NCI-H1092 (cell line): ENCODE data around the gene STMP1.
"Not testable (repeated sequence)": the region's sequence is repeated elsewhere in the genome, so short reads cannot be mapped to it uniquely, and the experiment has no call there.

Source experiments
- DNase-seq: peaks from one replicate; lab custom pipeline; 2025; lab: John Stamatoyannopoulos, UW

Gene STMP1

DNA sequence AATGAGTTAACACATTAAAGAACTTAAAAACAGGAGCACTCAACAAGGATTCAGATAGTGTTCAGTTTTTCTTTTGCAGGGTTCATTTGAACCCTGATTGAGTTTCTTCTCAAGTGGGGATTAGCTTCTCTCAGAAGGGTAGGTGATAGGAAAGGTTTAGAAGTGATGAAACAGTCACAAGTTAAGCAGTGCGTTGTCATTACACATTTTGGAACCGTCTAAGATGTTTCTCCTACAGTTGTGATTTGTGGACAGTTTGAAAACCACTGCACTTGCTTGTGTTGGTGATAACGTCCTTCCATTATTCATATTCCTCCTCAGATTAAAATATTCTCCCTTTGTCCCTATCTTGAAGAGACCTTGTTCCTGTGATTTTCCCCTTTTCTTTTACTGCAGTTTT lies 2.7 kb downstream of the STMP1 start:
- DNase-seq, result no peak

DNA sequence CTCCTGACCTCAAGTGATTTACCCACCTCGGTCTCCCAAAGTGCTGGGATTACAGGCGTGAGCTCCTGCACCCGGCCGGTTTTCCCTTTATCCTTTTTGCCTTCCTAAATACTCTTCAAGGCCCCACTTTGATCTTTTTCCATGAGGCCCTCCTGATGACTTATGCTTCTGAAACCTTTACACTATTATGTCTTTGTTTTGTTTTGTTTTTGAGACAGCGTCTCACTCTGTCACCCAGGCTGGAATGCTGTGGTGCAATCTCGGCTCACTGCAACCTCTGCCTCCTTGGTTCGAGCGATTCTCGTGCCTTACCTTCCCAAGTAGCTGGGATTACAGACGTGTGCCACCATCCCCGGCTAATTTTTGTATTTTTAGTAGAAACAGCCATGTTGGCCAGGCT lies 3.8 kb downstream of the STMP1 start:
- no peak for DNase-seq

DNA sequence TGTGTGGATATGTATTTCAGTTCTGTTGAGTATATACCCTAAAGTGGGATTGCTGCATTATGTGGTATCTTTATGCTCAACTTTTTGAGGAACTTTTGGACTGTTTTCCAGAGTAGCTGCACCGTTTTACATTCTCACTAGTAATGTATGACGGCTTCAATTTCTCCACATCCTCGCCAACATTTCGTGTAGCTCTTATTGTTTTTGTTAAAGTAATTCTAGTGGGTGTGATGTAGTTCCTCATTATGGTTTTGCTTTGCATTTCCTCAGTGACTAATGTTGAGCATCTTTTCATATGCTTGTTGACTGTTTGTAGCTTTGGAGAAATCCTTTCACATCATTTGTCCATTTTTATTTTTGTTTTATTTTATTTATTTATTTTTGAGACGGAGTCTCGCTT lies 4.5 kb downstream of the STMP1 start:
- no peak for DNase-seq

DNA sequence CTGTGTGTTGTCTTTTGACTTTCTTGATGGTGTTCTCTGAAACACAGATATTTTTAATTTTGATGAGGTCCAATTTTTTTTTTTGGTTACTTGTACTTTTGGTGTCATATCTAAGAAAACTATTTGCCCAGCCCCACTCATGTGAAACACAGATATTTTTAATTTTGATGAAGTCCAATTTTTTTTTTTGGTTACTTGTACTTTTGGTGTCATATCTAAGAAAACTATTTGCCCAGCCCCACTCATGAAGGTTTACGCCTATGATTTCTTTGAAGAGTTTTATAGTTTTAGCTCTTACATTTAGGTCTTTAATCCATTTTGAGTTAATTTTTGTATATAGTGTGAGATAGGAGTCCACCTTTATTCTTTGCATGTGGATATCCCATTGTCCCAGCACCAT lies 5.3 kb downstream of the STMP1 start:
- DNase-seq, result not testable (repeated sequence)

DNA sequence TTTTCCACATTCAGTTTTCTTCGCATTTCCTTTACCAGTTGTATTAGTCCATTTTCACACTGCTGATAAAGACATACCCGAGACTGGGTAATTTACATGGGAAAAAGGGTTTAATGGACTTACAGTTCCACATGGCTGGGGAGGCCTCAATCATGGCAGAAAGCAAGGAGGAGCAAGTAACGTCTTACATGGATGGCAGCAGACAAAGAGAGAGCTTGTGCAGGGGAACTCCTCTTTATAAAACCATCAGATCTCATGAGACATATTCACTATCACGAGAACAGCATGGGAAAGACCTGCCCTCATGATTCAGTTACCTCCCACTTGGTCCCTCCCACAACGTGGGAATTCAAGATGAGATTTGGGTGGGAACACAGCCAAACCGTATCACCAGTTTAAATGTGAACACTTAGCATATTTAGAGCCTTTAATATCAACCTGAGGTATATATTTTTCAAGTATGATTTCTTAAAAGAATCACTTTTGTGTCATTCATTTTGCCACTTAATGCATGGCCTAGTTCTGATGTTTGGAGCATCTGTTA lies 6.6 kb downstream of the STMP1 start:
- DNase-seq, result not testable (repeated sequence)

DNA sequence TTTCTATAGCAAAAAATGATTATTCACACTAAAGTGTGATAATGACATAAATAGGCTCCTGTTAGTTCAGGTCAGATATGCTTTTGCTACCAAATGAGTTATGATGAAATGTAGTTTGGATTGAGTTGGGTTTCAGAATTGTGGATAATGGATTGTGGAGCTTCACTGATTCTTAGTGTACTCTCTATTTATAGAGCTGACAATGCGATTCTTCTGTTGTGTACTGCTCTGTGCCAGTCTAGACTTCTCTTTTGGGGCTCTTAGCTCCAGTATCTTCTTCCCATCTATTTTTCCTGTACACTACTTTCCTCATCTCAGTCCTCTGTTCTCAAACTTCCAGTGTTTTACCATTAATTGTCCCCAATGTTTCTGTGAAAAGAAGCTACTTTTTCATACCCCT lies 7.5 kb downstream of the STMP1 start:
- DNase-seq, result no peak

DNA sequence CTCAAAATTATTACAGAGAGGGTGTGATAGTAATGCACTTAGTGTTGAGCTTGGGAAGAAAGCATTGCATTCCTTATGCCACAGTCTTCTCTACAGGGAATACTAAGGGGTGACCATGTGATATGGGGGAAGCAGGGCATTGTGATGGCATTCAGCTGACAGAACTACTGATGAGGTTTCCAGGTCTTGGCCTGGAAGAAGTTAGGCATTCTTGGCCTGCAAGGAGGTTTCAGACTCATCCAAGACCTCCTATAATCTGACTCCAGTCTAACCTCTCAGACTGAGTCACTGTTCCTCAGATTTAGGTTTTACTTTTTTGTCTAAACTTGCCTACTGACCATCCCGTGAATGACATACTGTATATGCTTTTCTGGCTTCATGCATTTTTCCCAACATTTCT lies 7.9 kb downstream of the STMP1 start:
- DNase-seq, result no peak

DNA sequence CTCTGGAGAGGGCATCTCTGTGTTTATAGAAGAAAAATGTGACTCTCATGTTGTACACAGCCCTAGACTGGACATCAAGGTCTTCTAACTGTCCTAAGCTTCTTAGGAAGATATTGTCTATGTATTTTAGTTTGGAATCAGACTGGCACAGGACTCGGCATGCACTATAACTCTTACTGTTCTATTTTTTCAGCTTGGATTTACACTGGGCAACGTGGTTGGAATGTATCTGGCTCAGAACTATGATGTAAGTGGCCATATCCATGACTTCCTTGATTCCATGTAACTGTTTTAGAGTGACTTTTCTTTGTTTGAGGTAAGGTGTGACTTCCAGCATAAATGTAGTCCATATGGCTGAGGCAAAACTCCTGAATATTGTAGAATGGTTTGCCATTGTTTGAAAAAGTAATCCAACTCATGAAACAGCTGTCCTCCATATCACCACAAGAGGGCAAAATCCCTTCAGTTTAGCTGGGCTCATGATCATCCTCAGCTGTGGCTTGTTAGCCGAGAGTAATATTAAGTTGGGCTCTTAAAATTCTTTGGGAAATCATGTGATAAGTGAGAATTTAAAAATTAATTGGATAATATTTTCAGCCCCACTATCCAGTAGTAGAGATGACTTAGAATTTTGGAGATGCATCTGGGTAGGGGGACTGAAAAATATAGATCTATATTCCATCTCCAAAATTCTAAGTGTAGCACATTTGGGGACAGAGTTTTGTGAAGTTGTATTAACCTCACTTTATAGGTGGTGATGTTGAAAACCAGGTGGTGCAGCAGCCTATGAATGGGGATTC lies 10.4 kb downstream of the STMP1 start:
- peak; percentile 40 for DNase-seq

DNA sequence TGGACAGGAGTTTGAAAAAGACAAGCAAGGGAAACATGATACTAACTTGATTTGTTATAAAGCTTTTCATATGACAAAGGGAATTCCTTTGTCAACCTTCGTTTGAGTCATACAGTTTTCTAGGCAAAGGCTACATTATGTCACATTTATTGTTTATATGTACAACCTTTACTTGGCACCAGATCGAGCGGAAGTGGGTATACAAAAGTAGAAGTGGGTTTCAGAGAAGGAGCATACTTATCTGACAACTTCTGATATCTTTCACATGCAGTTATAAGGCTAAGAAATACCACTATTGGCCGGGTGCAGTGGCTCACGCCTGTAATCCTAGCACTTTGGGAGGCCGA lies 11.0 kb downstream of the STMP1 start:
- no peak for DNase-seq

DNA sequence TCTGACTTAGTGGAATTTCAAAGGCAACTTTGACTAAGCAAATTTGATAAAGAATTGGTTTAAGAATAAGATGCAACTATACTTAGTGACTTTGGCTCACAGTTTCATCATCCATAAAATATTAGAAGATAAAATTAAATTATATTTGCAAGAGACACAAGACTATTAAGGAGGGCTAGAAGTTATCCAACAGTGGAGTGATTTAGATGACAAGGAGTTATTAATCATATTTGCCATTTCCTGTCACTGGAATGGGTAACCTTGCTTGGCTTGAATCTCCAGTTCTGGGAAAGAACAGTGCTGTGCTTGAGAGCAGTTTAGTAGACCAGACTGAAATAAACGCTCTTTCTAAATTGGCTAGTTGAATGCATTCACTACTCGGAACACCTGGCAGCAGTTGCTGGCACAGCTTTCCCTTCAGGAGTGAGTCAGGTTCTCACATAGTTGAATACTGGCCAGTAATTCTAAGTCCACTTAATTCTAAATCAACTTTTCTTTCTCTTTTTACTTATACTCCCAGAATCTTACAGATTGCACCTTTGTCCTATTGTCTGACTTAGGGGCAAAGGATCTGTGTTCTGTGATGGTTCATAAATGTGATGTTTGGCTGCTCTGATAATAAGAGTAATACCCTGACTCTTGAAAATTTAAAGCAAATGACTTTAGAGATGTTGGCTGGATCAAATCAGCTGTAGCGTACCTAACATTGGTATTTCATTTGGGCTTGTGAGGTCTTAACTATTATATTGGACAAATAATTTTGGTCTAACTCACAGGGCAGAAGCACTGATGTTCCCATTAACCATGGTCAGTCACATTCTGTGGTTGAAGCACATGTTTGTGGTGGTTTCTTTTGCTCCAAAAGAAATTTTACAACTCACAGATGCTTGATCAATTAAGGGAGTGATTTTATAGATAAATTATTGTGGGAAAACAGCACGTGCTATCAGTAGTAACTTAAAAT lies 16.6 kb downstream of the STMP1 start:
- peak; percentile 52 for DNase-seq

DNA sequence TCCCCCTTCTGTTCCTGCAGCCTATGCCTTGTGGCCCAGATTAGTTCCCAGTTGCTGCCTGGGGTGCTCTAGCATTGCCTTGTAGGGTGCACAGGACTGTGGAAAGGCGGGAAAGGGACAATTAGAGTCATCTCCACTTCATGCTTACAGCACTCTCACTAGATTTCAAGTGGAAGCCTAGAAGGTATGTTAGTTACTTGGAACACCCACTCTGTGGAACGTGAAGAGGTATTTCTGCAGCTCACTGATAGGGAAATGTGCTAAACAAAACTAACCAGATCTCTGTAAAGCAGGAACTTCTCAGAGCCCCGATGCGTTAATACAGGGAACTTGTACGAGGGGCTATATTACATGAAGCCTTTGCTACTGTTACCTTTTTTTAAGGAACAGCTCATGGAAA lies 19.4 kb downstream of the STMP1 start:
- no peak for DNase-seq

DNA sequence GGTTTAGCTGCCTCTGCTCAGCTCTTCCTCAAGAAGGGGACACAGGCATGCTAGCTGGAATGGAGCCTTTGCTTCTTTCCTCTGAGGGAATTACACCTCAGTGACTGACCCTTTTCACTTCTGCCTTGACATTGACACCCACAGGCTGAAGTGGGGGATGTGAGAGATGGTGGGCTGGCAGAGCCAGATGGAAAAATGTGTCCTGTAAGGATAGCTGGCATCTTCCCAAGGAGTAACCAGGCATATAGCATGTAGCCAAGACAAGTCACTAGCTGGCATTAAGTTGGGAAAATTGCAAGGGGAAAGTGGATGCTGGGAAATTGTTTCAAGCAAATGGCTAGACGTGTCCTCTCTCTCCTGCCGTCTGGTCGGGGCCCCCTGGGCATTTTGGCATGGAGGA lies 19.9 kb downstream of the STMP1 start:
- DNase-seq, result no peak

DNA sequence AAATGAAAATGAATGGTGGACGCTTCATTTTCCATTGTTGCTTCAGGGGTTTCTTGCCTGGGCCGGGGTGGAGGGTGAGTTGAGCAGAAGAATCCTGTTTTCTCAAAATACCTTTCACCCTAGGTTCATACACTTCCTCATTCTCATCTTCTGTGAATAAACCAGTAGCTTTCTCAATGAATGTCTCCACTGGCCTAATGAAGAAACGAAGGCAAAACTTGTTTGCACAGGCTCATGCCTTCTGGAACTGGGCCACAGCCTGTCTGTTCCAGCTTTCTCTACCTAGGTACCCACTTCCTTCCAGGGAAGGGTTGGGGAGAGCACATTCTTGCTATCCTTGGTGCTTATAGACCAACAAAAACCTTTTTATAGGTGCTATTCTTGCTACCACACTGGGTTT lies 21.3 kb downstream of the STMP1 start:
- DNase-seq, result no peak

DNA sequence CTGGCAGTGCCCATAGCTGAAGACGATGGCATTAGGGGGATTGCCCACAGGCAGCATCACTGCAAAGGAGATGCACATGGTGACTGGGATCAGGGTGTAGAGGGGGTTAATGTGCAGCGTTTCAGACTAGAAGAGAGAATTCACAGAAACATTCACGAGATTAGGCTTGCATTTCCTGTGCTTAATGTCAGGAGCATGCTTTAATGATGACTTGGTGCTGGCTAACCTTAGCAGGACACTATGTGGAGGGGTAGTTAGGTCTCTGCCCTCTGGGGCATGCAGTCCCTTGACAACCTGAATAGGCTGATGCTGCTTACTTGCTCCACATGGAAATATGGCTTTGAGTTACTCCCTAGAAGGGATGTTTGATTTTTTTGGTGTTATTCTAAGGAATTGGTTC lies 21.8 kb downstream of the STMP1 start:
- DNase-seq, result no peak

DNA sequence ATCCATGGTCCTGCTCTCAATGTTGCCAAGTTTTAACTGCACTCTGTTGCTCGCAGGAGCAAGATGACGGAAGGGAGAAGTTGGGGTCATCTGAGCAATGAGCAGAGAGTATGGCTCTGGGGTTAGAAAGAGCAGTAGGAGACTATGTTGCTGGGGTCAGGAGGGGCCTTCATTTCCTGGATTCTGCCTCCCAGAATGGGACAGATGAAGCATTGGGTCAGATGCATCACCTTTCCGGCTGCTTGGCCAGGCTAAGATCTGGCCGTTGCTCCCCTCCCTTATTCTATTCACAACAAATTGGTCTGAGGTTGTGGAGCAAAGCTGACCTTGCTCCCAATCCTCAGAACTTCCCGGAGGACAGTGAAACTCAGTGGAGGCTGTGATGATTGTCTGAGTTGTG lies 22.4 kb downstream of the STMP1 start:
- DNase-seq, result no peak

DNA sequence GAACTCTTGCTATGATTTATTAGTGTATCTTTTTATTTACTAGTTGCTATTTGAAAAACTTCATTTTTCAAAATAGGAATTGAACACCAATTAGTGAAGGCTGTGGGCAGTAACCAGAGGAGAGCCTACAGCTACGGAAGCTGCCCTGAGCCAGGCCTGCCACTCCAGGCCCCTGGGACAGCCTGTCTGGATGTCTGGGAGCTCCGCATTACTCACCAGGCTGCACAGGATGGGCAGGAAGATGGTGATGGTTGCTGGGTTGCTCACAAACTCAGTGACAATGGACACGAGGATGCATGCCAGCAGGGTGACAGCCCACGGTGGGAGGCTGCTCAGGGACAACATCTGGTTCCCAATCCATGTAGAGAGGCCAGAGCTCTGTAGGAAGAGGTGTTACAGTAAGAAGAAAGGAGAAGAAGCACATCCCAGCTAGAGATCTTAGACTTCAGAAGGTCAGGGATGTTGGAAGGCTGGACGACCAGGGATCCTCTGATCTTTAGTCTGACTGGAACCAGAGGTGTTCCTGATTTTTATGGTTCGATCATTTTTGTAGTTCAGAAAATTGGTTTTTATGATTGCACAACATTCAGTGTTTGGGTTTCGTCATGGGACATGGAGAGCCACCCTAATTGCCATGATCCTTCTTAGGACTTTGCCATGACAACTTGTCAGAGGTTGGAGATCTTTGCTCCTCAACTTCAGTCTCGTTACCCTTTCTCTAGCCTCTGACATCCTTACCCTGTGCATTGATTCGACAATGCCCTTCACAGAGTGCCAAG lies 23.2 kb downstream of the STMP1 start:
- no peak for DNase-seq

DNA sequence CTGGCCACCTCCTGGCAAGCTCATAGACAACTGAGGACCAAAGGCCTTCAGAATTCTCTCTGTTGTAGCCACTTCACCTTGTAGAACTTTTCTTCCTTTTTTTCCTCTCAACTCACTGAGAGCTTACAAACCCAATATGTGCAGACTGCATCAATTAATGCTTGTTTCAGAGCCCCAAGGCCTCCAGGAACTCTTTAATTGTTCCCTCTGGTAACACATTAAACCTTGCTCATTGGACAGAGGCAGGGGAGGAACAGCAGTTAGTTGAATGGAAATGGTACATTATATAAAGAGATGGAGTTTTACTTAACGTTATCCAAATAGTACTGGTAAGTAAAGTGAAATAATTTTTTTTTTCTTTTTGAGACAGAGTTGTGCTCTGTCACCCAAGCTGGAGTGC lies 25.2 kb downstream of the STMP1 start:
- no peak for DNase-seq

DNA sequence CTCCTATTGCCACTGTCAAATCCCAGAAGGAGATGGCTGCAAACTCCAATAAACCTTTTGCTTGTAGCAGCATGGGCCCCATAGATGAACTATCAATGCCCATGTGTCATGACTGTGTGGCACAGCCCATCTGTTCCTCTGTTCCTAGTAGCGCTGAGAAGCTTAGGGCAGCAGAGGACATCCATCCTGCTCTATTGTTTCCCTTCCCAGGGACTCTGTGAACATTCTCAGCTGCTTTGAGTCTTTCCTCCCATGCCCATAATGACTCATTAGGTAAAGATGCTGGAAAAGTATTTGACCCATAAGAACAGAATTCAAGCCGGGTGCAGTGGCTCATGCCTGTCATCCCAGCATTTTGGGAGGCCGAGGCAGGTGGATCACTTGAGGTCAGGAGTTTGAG lies 28.3 kb downstream of the STMP1 start:
- no peak for DNase-seq

DNA sequence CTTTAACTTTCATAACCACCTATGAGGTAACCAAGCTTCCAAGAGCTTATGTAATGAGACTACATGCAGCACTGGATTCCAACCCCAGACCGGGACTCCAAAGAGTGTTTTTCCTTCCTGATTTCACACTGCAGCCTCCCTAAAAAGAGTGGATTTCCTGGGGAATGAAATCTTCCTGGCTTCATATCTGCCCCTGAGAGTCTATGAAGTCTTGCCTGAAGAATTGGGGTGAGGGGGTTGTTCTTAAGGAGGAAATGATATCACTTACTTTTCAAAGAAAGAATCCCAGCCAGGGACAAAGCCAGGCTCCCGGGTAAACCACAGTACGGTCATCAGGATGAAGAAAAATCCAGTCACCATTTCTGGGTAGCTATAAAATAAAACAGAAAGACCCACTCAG lies 29.7 kb downstream of the STMP1 start:
- DNase-seq, result no peak

DNA sequence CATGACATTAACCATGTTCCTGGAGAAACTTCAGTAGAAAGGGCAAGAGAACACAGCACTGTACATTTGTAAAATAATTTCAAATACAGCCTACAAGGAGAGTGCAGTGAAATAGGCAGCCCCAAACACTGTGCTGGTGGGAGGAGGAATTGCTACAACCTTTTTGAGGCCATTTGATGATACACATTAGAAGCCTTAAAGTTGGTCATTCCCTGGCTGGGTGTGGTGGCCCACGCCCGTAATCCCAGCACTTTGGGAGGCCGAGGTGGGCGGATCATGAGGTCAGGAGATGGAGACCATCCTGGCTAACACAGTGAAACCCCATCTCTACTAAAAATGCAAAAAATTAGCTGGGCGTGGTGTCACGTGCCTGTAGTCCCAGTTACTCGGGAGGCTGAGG lies 30.3 kb downstream of the STMP1 start:
- DNase-seq, result not testable (repeated sequence)

DNA sequence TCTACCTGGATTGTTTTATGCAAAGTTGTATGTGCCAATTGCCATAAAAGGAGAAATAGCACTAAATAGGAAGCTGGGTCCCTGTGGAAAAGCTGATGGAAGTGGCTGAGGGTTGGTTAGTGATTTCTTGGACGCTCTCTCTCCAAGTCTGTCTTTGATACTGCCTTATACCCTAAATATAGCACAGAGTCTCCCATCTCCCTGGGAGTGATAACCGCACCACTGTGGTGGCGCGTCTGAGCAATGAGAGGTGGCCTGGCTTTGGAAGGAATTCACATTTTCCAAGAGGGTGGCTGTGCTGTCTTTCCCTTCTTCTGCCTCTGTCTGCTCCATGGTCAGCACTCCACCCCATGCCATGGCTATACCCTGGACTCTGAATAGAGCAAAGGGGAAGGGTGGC lies 31.2 kb downstream of the STMP1 start:
- DNase-seq, result no peak
